GM12878 (cell line): ENCODE measurements around the gene ATRN. TPM values are rescaled to one million over a fixed set of nuclear protein-coding genes. Genes with fewer than 3 reads are reported as not detected.

Source experiments
- ATAC-seq: fragments of 200-7000 bp; cut with Tn5 transposase; 3 replicates; pipeline ENCODE4 v1.9.1; 2020; ENCODE audit warnings: mild to moderate bottlenecking, moderate library complexity
- BruUV-seq: library from RNA; stranded (reverse); fragments of 400-500 nt; replicated peaks from 2 replicates; lab custom pipeline; 2021; lab: Mats Ljungman, UMichigan
- CTCF ChIA-PET: fragments of 300-600 bp; sonication (Branson Sonifier 250); formaldehyde crosslinking; extraction: SDS; loops from one replicate; lab custom pipeline; 2021; ENCODE audit warnings: inconsistent platforms; lab: Yijun Ruan, JAX
- POLR2A ChIA-PET: fragments of 350-600 bp; formaldehyde crosslinking; extraction: SDS; loops from one replicate; lab custom pipeline; 2021; ENCODE audit warnings: inconsistent platforms; lab: Charles Lee
- RAD21 ChIA-PET: fragments of 300-600 bp; sonication (Branson Sonifier 250); formaldehyde crosslinking; loops from one replicate; lab custom pipeline; 2023; ENCODE audit warnings: antibody characterized with exemption; ENCODE audit not compliant: unreplicated experiment; lab: Charles Lee
- SMC1A ChIA-PET: fragments of 300-600 bp; sonication (Branson Sonifier 250); formaldehyde crosslinking; loops from one replicate; lab custom pipeline; 2023; ENCODE audit not compliant: unreplicated experiment, uncharacterized antibody; lab: Charles Lee
- DNase-seq: peaks from one replicate; pipeline ENCODE4 v3.0.0-alpha.2; 2011; ENCODE audit warnings: low read depth, low spot score
- FAIRE-seq: peaks from 3 replicates; lab custom pipeline; 2011; peaks lifted over from hg19 to GRCh38; lab: Jason Lieb, UNC
- H2AFZ ChIP-seq: 2 replicates; pipeline ENCODE4 v1.6.0; 2011; ENCODE audit warnings: low read depth, low read length, control low read depth; ENCODE audit not compliant: control insufficient read depth
- H3K27ac ChIP-seq: 2 replicates; pipeline ENCODE4 v1.5.1; 2011; ENCODE audit warnings: control low read depth; ENCODE audit not compliant: control insufficient read depth, insufficient read depth
- H3K27me3 ChIP-seq, 2 experiments: replicated peaks in 1 of 2; 2 replicates each; pipeline versions ENCODE4 v1.6.0 to v1.6.1; 2011; ENCODE audit warnings: low read length in 1 of 2; ENCODE audit not compliant: control insufficient read depth in 2 of 2, insufficient read depth in 2 of 2
- H3K36me3 ChIP-seq, 2 experiments: 2 replicates each; pipeline ENCODE4 v1.5.1; 2011; ENCODE audit warnings: low read length in 1 of 2; ENCODE audit not compliant: control insufficient read depth in 2 of 2, insufficient read depth in 2 of 2
- H3K4me1 ChIP-seq: 2 replicates; pipeline ENCODE4 v1.6.1; 2011; ENCODE audit warnings: mild to moderate bottlenecking, low read length, moderate library complexity, mixed read lengths; ENCODE audit not compliant: control insufficient read depth, insufficient read depth
- H3K4me2 ChIP-seq: 2 replicates; pipeline ENCODE4 v1.6.0; 2011; ENCODE audit warnings: control low read depth; ENCODE audit not compliant: control insufficient read depth, insufficient read depth
- H3K4me3 ChIP-seq: fragments of 200-600 bp; sonication (generic); 2 replicates; pipeline ENCODE4 v1.5.1; 2016
- H3K79me2 ChIP-seq: 2 replicates; pipeline ENCODE4 v1.6.0; 2011; ENCODE audit warnings: low read length; ENCODE audit not compliant: control insufficient read depth, insufficient read depth
- H3K9ac ChIP-seq: 2 replicates; pipeline ENCODE4 v1.8.0; 2011; ENCODE audit warnings: low read length, control low read depth, mixed read lengths; ENCODE audit not compliant: control insufficient read depth, insufficient read depth
- H3K9me3 ChIP-seq: replicated peaks from 3 replicates; pipeline ENCODE4 v1.5.1; 2011; ENCODE audit warnings: mild to moderate bottlenecking, low read length; ENCODE audit not compliant: control insufficient read depth, insufficient read depth
- H4K20me1 ChIP-seq: 2 replicates; pipeline ENCODE4 v1.6.0; 2011; ENCODE audit not compliant: control insufficient read depth, insufficient read depth
- CBX5 ChIP-seq: sonication (generic); IDR thresholded peaks from 2 replicates; pipeline ENCODE4 v1.6.1; 2016; ENCODE audit warnings: low read depth, moderate library complexity, mild to moderate bottlenecking, inconsistent platforms
- CREM ChIP-seq: IDR thresholded peaks from 2 replicates; pipeline ENCODE4 v1.6.1; 2014; ENCODE audit warnings: antibody characterized with exemption, low read depth
- DPF2 ChIP-seq: fragments of 450-650 bp; IDR thresholded peaks from 2 replicates; pipeline ENCODE4 v1.6.1; 2017; ENCODE audit warnings: mild to moderate bottlenecking
- ETV6 ChIP-seq, 2 experiments: fragments of 450-650 bp in 1 of 2; IDR thresholded peaks in 1 of 2; conservative IDR thresholded peaks in 1 of 2; 2 replicates each; pipeline ENCODE4 v1.6.1; 2014; ENCODE audit warnings: antibody characterized with exemption in 1 of 2, borderline replicate concordance in 1 of 2, low read depth in 1 of 2, mild to moderate bottlenecking in 1 of 2, moderate library complexity in 1 of 2
- KAT2A ChIP-seq: conservative IDR thresholded peaks from 2 replicates; pipeline ENCODE4 v1.6.1; 2011; ENCODE audit warnings: low read depth, low read length; ENCODE audit not compliant: control insufficient read depth
- MTA2 ChIP-seq: fragments of 450-650 bp; IDR thresholded peaks from 2 replicates; pipeline ENCODE4 v1.6.1; 2016; ENCODE audit warnings: low read depth, mild to moderate bottlenecking, moderate library complexity
- ZNF622 ChIP-seq: fragments of 450-650 bp; IDR thresholded peaks from 2 replicates; pipeline ENCODE4 v1.6.1; 2017; ENCODE audit warnings: mild to moderate bottlenecking, inconsistent platforms
- WGBS: methylation state at CpG from one replicate; pipeline ENCODE4 v1.1.6; 2016; ENCODE audit warnings: low lambda C conversion rate; ENCODE audit not compliant: insufficient replicate concordance, insufficient coverage; ENCODE audit errors: missing lambda C conversion rate; 5-methylcytosine and 5-hydroxymethylcytosine counted together
- in situ Hi-C: fragments of 300-500 bp; cut with MboI; formaldehyde crosslinking; loops from 9 replicates; pipeline ENCODE4 v1.14.3; 2018; ENCODE audit warnings: mixed read lengths
- intact Hi-C: fragments of 100-400 bp; cut with micrococcal nuclease; formaldehyde crosslinking; loops from one replicate; pipeline ENCODE4 v1.14.2; 2022; ENCODE audit not compliant: unreplicated experiment
- polyA plus RNA-seq, 11 experiments: library from polyadenylated mRNA; depleted of rRNA in 4 of 11; unstranded in 6 of 11; stranded (reverse) in 5 of 11; fragments of >200 nt; fragmentation: Nextera tagmentation in 4 of 11; fragmentation: Illumina TruSeq in 1 of 11; extraction: Ambion mirVana in 4 of 11; extraction: Trizol in 1 of 11; gene quantifications; 1 replicate in 1 of 11; 2 replicates in 10 of 11; pipeline versions ENCODE4 v1.2.1 to v1.2.3, GENCODE V29; 2011 to 2016; ENCODE audit warnings: inconsistent platforms in 2 of 11, missing spikeins in 2 of 11, low read depth in 1 of 11
- total RNA-seq, 4 experiments: library from RNA; depleted of rRNA in 3 of 4; stranded (reverse); fragments of >200 nt in 3 of 4; fragmentation: Illumina TruSeq in 1 of 4; extraction: Trizol in 1 of 4; gene quantifications; 2 replicates each; pipeline versions ENCODE4 v1.2.1 to v1.2.3, GENCODE V29; 2013 to 2021
- TF ChIP-seq, protein P1 (sequence below): fragments of 450-650 bp; IDR thresholded peaks from 2 replicates; pipeline ENCODE4 v1.6.1; 2017; ENCODE audit warnings: mild to moderate bottlenecking

The ATRN gene
- total and polyA plus RNA-seq, 10 of the 15 experiments (the other 5 are each of a cell fraction or from before 2014, with no cell fraction given): 0.71 to 11.6 (median 6.9) TPM

DNA sequence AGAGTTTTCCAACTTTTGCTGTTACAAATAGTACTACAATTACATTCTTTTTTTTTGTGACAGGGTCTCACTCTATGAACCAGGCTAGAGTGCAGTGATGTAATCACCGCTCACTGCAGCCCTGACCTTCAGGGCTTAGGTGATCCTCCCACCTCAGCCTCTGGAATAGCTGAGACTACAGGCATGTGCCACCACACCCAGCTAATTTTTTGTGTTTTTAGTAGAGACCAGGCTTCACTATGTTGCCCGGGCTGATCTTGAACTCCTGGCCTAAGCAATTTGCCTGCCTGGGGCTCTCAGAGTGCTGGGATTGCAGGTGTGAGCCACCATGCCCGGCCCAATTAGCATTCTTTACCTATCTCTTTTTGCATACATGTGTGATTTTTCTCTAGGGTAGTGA lies 12.5 kb downstream of the ATRN start:
- ATAC-seq (no peak), DNase-seq (no peak), FAIRE-seq (no peak)
- Histone ChIP-seq H3K9ac (no peak overlapping the region), H3K4me1 (no peaks in the 10 kb centered on the region; the same call in 1 of the 2 replicates), H3K4me2 (no peak overlapping the region), H3K9me3 (peaks cover 3% of the 10 kb centered on the region; the same call in 1 of the 3 replicates), H3K36me3 (no peaks in the 10 kb centered on the region), H3K27ac (no peak overlapping the region), H3K27me3 (no peaks in the 10 kb centered on the region), H2AFZ (no peak overlapping the region), H3K4me3 (no peak overlapping the region), H4K20me1 (no peaks in the 10 kb centered on the region), H3K79me2 (no peaks in the 10 kb centered on the region; the same call in 1 of the 2 replicates)
- WGBS: 79% methylated on average over 3 of the region's 3 CpGs
- SMC1A ChIA-PET: no interaction called here
- no TSS peak for BruUV-seq
- POLR2A ChIA-PET: no interaction called here
- CTCF ChIA-PET: no interaction called here
- TF ChIP-seq CBX5: no peak
- TF ChIP-seq, protein P1, sequence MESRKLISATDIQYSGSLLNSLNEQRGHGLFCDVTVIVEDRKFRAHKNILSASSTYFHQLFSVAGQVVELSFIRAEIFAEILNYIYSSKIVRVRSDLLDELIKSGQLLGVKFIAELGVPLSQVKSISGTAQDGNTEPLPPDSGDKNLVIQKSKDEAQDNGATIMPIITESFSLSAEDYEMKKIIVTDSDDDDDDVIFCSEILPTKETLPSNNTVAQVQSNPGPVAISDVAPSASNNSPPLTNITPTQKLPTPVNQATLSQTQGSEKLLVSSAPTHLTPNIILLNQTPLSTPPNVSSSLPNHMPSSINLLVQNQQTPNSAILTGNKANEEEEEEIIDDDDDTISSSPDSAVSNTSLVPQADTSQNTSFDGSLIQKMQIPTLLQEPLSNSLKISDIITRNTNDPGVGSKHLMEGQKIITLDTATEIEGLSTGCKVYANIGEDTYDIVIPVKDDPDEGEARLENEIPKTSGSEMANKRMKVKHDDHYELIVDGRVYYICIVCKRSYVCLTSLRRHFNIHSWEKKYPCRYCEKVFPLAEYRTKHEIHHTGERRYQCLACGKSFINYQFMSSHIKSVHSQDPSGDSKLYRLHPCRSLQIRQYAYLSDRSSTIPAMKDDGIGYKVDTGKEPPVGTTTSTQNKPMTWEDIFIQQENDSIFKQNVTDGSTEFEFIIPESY: no peak
- no peak for TF ChIP-seq CREM
- TF ChIP-seq MTA2: no peak
- TF ChIP-seq ZNF622: no peak
- no peak for TF ChIP-seq KAT2A
- no peak for TF ChIP-seq DPF2
- TF ChIP-seq ETV6 (conservative IDR thresholded peaks at IDR 0.05 in 1 of 2, IDR thresholded peaks at IDR 0.05 in 1 of 2; ENCODE audit: borderline replicate concordance in 1 of 2, low read depth in 1 of 2): no peak
- in situ Hi-C loops (no loop called here), intact Hi-C loops (no loop called here)
- RAD21 ChIA-PET: no interaction called here
